Panc1 (cell line): ENCODE results near the gene MIPOL1.

Source experiments
- TCF7L2 ChIP-seq: IDR thresholded peaks from 2 replicates; pipeline ENCODE4 v1.6.1; 2011; ENCODE audit warnings: mild to moderate bottlenecking, low read depth, low read length, inconsistent platforms
- TF ChIP-seq, protein P1 (sequence below), 2 experiments: IDR thresholded peaks; 2 replicates each; pipeline ENCODE4 v1.6.1; 2011 to 2012; ENCODE audit warnings: low read depth in 2 of 2, control low read depth in 1 of 2, low read length in 1 of 2, mild to moderate bottlenecking in 1 of 2, moderate library complexity in 1 of 2; ENCODE audit not compliant: insufficient read depth in 1 of 2
- TF ChIP-seq, protein P2 (sequence below): fragments of 450-650 bp; IDR thresholded peaks from 2 replicates; pipeline ENCODE4 v1.5.1; 2017; ENCODE audit warnings: mild to moderate bottlenecking

DNA sequence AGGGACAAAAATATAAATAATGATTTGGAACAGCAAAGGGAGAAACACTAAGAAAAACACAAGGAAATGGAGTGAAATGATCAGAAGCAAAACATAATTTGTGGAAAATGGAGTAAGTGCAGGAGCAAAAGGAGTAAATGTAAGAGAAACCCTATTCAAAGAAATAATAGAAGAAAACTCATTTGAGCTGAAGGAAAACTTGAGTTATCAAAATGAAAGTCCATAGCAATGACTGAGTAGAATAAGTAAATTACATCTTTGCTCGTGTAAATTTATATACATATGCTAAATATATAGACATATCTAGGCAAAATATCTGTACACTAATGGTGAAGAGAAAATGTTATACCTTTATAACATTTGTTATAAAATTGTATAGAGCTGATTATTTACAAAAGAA, 203.4 kb downstream of the MIPOL1 start:
- TF ChIP-seq, protein P1, sequence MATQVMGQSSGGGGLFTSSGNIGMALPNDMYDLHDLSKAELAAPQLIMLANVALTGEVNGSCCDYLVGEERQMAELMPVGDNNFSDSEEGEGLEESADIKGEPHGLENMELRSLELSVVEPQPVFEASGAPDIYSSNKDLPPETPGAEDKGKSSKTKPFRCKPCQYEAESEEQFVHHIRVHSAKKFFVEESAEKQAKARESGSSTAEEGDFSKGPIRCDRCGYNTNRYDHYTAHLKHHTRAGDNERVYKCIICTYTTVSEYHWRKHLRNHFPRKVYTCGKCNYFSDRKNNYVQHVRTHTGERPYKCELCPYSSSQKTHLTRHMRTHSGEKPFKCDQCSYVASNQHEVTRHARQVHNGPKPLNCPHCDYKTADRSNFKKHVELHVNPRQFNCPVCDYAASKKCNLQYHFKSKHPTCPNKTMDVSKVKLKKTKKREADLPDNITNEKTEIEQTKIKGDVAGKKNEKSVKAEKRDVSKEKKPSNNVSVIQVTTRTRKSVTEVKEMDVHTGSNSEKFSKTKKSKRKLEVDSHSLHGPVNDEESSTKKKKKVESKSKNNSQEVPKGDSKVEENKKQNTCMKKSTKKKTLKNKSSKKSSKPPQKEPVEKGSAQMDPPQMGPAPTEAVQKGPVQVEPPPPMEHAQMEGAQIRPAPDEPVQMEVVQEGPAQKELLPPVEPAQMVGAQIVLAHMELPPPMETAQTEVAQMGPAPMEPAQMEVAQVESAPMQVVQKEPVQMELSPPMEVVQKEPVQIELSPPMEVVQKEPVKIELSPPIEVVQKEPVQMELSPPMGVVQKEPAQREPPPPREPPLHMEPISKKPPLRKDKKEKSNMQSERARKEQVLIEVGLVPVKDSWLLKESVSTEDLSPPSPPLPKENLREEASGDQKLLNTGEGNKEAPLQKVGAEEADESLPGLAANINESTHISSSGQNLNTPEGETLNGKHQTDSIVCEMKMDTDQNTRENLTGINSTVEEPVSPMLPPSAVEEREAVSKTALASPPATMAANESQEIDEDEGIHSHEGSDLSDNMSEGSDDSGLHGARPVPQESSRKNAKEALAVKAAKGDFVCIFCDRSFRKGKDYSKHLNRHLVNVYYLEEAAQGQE (IDR thresholded peaks at IDR 0.05; ENCODE audit: insufficient read depth in 1 of 2, low read depth in 2 of 2, low read length in 1 of 2), result no peak
- TF ChIP-seq, protein P2, sequence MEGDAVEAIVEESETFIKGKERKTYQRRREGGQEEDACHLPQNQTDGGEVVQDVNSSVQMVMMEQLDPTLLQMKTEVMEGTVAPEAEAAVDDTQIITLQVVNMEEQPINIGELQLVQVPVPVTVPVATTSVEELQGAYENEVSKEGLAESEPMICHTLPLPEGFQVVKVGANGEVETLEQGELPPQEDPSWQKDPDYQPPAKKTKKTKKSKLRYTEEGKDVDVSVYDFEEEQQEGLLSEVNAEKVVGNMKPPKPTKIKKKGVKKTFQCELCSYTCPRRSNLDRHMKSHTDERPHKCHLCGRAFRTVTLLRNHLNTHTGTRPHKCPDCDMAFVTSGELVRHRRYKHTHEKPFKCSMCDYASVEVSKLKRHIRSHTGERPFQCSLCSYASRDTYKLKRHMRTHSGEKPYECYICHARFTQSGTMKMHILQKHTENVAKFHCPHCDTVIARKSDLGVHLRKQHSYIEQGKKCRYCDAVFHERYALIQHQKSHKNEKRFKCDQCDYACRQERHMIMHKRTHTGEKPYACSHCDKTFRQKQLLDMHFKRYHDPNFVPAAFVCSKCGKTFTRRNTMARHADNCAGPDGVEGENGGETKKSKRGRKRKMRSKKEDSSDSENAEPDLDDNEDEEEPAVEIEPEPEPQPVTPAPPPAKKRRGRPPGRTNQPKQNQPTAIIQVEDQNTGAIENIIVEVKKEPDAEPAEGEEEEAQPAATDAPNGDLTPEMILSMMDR, result no peak
- no peak for TF ChIP-seq TCF7L2
